Osteoblast (primary cell): ENCODE results near the gene SKIC8. TPM values are rescaled to one million over a fixed set of nuclear protein-coding genes. Genes with fewer than 3 reads are reported as not detected.

Source experiments
- DNase-seq: peaks from one replicate; pipeline ENCODE4 v3.0.0; 2011; ENCODE audit warnings: low spot score, mixed read lengths; ENCODE audit not compliant: insufficient read length; ENCODE audit errors: missing footprints
- H2AFZ ChIP-seq: 2 replicates; pipeline ENCODE4 v1.6.0; 2011; ENCODE audit warnings: mild to moderate bottlenecking, low read length
- H3K27ac ChIP-seq: 2 replicates; pipeline ENCODE4 v1.5.1; 2011; ENCODE audit warnings: mild to moderate bottlenecking, low read depth, low read length, moderate library complexity
- H3K27me3 ChIP-seq: 2 replicates; pipeline ENCODE4 v1.6.0; 2012; ENCODE audit warnings: mild to moderate bottlenecking, control low read depth, inconsistent platforms, low read length, moderate library complexity; ENCODE audit not compliant: insufficient read depth
- H3K36me3 ChIP-seq: 2 replicates; pipeline ENCODE4 v1.5.1; 2011; ENCODE audit warnings: mild to moderate bottlenecking, low read length, control low read depth, moderate library complexity; ENCODE audit not compliant: insufficient read depth
- H3K4me1 ChIP-seq: 2 replicates; pipeline ENCODE4 v1.5.1; 2011; ENCODE audit warnings: mild to moderate bottlenecking, low read length, control low read depth, moderate library complexity; ENCODE audit not compliant: insufficient read depth
- H3K4me2 ChIP-seq: 2 replicates; pipeline ENCODE4 v1.6.0; 2011; ENCODE audit warnings: mild to moderate bottlenecking, low read length; ENCODE audit not compliant: insufficient read depth
- H3K4me3 ChIP-seq: fragments of 200-600 bp; sonication (generic); 3 replicates; pipeline ENCODE4 v1.5.1; 2012; ENCODE audit warnings: mild to moderate bottlenecking, low read length, inconsistent platforms; ENCODE audit not compliant: insufficient read depth
- H3K79me2 ChIP-seq: 2 replicates; pipeline ENCODE4 v1.6.0; 2012; ENCODE audit warnings: mild to moderate bottlenecking, low read length, control low read depth, inconsistent platforms; ENCODE audit not compliant: insufficient read depth
- H3K9me3 ChIP-seq: 2 replicates; pipeline ENCODE4 v1.5.1; 2011; ENCODE audit warnings: low read depth, low read length, control low read depth
- H4K20me1 ChIP-seq: 2 replicates; pipeline ENCODE4 v1.6.0; 2012; ENCODE audit warnings: mild to moderate bottlenecking, low read length, control low read depth; ENCODE audit not compliant: insufficient read depth
- total RNA-seq: library from RNA; depleted of rRNA; stranded (reverse); fragments of >200 nt; gene quantifications from 2 replicates; pipeline ENCODE4 v1.2.3, GENCODE V29; 2012
- TF ChIP-seq, protein P1 (sequence below): IDR thresholded peaks from 2 replicates; pipeline ENCODE4 v1.5.1; 2011; ENCODE audit warnings: mild to moderate bottlenecking, low read depth, low read length, moderate library complexity; ENCODE audit errors: extremely low read depth

SKIC8 gene
- total RNA-seq, 1 donor, result 62.6 TPM

DNA sequence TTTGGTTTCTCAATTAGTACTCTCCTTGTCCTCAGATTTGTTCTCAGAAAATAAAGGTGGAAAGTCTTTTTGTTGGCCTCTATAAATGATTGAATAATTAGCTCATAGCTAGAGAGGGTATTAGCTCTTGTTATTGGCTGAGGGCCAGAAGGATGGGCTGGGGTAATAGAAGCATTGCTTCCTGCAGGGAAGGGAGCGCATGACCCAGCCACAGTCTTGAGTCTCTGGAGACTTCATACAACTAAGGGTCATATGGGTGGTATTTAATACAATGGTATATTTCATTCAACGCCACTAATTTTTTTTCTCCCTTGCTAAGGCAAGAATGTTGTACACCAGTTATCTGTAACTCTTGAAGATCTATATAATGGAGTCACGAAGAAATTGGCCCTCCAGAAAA is 26.6 kb downstream of the SKIC8 start:
- Histone ChIP-seq H3K27ac (no peak overlapping the region), H3K4me1 (no peaks in the 10 kb centered on the region), H3K4me2 (no peak overlapping the region), H3K36me3 (no peaks in the 10 kb centered on the region), H3K9me3 (no peaks in the 10 kb centered on the region), H2AFZ (no peak overlapping the region), H4K20me1 (no peaks in the 10 kb centered on the region), H3K4me3 (no peak overlapping the region), H3K79me2 (no peaks in the 10 kb centered on the region), H3K27me3 (no peaks in the 10 kb centered on the region)
- TF ChIP-seq, protein P1, sequence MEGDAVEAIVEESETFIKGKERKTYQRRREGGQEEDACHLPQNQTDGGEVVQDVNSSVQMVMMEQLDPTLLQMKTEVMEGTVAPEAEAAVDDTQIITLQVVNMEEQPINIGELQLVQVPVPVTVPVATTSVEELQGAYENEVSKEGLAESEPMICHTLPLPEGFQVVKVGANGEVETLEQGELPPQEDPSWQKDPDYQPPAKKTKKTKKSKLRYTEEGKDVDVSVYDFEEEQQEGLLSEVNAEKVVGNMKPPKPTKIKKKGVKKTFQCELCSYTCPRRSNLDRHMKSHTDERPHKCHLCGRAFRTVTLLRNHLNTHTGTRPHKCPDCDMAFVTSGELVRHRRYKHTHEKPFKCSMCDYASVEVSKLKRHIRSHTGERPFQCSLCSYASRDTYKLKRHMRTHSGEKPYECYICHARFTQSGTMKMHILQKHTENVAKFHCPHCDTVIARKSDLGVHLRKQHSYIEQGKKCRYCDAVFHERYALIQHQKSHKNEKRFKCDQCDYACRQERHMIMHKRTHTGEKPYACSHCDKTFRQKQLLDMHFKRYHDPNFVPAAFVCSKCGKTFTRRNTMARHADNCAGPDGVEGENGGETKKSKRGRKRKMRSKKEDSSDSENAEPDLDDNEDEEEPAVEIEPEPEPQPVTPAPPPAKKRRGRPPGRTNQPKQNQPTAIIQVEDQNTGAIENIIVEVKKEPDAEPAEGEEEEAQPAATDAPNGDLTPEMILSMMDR, result no peak
- DNase-seq, result no peak

DNA sequence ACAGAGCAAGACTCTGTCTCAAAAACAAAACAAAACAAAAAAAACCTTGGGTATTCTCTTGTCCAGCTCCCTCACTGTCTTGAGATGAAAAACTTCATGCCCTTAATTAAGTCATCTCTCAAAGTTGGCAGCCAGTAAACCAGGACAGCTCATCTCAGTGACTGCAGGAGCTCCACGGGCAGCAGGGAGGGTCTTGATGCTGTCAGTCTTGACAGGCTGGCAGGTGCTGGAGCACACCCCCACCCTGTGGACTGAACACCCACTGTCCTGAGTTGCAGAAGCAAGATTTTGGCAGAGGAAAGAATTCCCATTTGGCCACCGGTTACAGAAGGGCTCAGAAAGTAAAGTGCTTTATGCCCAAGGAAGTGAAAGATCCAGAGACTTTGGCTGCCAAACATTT is 27.1 kb downstream of the SKIC8 start:
- no peak overlapping the region for H3K27ac ChIP-seq
- no peaks in the 10 kb centered on the region for H3K36me3 ChIP-seq
- no peak overlapping the region for H3K4me2 ChIP-seq
- DNase-seq, result no peak
- TF ChIP-seq, protein P1, result no peak
- no peaks in the 10 kb centered on the region for H3K79me2 ChIP-seq
- no peaks in the 10 kb centered on the region for H4K20me1 ChIP-seq
- no peaks in the 10 kb centered on the region for H3K27me3 ChIP-seq
- no peaks in the 10 kb centered on the region for H3K4me1 ChIP-seq
- H2AFZ ChIP-seq, result no peak overlapping the region
- H3K9me3 ChIP-seq, result no peaks in the 10 kb centered on the region
- no peak overlapping the region for H3K4me3 ChIP-seq

DNA sequence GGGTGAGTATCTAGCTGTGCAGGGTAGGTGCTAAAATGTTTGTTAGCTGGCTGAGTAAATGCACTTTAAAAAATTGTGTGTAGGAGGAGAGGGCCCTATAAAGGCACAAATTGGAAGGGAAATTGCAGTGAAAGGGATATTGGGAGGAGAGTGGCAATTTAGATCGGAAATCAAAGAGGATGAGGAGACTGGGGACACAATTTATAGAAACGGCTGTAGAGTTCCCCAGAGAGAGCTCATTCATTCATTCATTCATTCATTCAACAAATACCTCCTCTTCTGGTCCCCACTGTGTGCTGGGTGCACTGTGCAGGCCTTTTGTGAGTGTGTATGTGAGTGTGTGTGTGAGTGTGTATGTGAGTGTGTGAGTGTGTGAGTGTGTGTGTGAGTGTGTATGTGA is 32.6 kb downstream of the SKIC8 start:
- H3K27ac ChIP-seq, result no peak overlapping the region
- no peaks in the 10 kb centered on the region for H3K79me2 ChIP-seq
- H2AFZ ChIP-seq, result no peak overlapping the region
- H3K4me3 ChIP-seq, result no peak overlapping the region
- TF ChIP-seq, protein P1, result no peak
- no peaks in the 10 kb centered on the region for H3K36me3 ChIP-seq
- no peak for DNase-seq
- no peaks in the 10 kb centered on the region for H3K27me3 ChIP-seq
- H3K9me3 ChIP-seq, result no peaks in the 10 kb centered on the region
- peaks cover 10% of the 10 kb centered on the region for H3K4me1 ChIP-seq
- no peak overlapping the region for H3K4me2 ChIP-seq
- no peaks in the 10 kb centered on the region for H4K20me1 ChIP-seq

DNA sequence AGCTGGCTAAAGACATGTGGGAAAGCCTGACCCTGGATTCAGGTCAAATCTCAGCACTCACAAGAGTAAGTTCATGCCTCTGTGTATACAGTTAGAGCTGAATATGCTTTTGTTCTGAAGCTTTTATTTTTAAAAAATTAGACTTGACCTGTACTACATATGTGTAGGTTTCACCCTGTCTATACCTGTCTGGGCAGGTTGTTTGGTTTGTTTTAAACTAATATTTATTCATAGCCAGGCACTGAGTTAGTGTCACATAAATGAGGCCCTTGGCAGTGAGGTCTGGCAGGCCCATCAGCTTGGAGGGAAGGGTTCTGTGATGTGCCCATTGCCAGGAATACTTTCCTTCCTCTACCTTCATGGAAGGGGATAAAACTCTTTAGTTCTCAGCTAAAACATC is 33.2 kb downstream of the SKIC8 start:
- Histone ChIP-seq H4K20me1 (no peaks in the 10 kb centered on the region), H2AFZ (no peak overlapping the region), H3K36me3 (no peaks in the 10 kb centered on the region), H3K79me2 (no peaks in the 10 kb centered on the region), H3K4me1 (peaks cover 10% of the 10 kb centered on the region), H3K27ac (no peak overlapping the region), H3K4me3 (no peak overlapping the region), H3K27me3 (no peaks in the 10 kb centered on the region), H3K4me2 (no peak overlapping the region), H3K9me3 (no peaks in the 10 kb centered on the region)
- no peak for DNase-seq
- TF ChIP-seq, protein P1, result no peak
